ENCODE results near the gene LRRN4CL. TPM values are rescaled to one million over a fixed set of nuclear protein-coding genes. Genes with fewer than 3 reads are reported as not detected.

Gene LRRN4CL
- total and polyA plus RNA-seq, 9 of the 15 experiments (the other 6 are each of a cell fraction or from before 2014, with no cell fraction given), result 0.03 to 0.11 (median 0.05) TPM; not detected in 4

GRCh38 chr11:62671236-62671607 lies 18.1 kb downstream of the LRRN4CL start (continued):
- TF ChIP-seq CBFB (CRISPR knock-in tag; IDR thresholded peaks at IDR 0.05) (no peak), RFX1 (IDR thresholded peaks at IDR 0.05) (no peak), PHB2 (IDR thresholded peaks at IDR 0.05; ENCODE audit: low read depth) (no peak), C11orf30 (IDR thresholded peaks at IDR 0.05; ENCODE audit: low read depth) (no peak), NCOR1 (IDR thresholded peaks at IDR 0.05) (no peak), ZNF551 (CRISPR knock-in tag; IDR thresholded peaks at IDR 0.05) (no peak), GATAD2A (IDR thresholded peaks at IDR 0.05) (no peak), THRB (CRISPR knock-in tag; conservative IDR thresholded peaks at IDR 0.05) (0 out of 2 replicates have a peak, but pooled peaks have one; percentile 0), SIN3A (IDR thresholded peaks at IDR 0.05; ENCODE audit: borderline replicate concordance in 2 of 2, control insufficient read depth in 1 of 2, low read depth in 2 of 2, low read length in 2 of 2) (0 out of 4 replicates have a peak, but pooled peaks of 1 of the 2 experiments have one; percentile 5), ID3 (CRISPR knock-in tag; IDR thresholded peaks at IDR 0.05) (no peak), ID3 (tag; IDR thresholded peaks at IDR 0.05) (no peak), KAT2B (IDR thresholded peaks at IDR 0.05; ENCODE audit: low read depth, low read length) (no peak), KDM2B (CRISPR knock-in tag; IDR thresholded peaks at IDR 0.05) (no peak), BRF2 (IDR thresholded peaks at IDR 0.05; ENCODE audit: borderline replicate concordance, insufficient read depth, insufficient read length) (no peak), RAD51 (IDR thresholded peaks at IDR 0.05; ENCODE audit: borderline replicate concordance, low read depth) (no peak), KDM5B (IDR thresholded peaks at IDR 0.05; ENCODE audit: insufficient replicate concordance, low read depth, low read length) (no peak)
- TF ChIP-seq, protein P1, sequence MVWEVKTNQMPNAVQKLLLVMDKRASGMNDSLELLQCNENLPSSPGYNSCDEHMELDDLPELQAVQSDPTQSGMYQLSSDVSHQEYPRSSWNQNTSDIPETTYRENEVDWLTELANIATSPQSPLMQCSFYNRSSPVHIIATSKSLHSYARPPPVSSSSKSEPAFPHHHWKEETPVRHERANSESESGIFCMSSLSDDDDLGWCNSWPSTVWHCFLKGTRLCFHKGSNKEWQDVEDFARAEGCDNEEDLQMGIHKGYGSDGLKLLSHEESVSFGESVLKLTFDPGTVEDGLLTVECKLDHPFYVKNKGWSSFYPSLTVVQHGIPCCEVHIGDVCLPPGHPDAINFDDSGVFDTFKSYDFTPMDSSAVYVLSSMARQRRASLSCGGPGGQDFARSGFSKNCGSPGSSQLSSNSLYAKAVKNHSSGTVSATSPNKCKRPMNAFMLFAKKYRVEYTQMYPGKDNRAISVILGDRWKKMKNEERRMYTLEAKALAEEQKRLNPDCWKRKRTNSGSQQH (CRISPR knock-in tag; IDR thresholded peaks at IDR 0.05), result no peak
- TF ChIP-seq, protein P2, sequence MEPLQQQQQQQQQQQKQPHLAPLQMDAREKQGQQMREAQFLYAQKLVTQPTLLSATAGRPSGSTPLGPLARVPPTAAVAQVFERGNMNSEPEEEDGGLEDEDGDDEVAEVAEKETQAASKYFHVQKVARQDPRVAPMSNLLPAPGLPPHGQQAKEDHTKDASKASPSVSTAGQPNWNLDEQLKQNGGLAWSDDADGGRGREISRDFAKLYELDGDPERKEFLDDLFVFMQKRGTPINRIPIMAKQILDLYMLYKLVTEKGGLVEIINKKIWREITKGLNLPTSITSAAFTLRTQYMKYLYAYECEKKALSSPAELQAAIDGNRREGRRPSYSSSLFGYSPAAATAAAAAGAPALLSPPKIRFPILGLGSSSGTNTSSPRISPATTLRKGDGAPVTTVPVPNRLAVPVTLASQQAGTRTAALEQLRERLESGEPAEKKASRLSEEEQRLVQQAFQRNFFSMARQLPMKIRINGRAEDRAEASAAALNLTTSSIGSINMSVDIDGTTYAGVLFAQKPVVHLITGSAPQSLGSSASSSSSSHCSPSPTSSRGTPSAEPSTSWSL (CRISPR knock-in tag; IDR thresholded peaks at IDR 0.05; ENCODE audit: borderline replicate concordance), result no peak
- TF ChIP-seq, protein P3, sequence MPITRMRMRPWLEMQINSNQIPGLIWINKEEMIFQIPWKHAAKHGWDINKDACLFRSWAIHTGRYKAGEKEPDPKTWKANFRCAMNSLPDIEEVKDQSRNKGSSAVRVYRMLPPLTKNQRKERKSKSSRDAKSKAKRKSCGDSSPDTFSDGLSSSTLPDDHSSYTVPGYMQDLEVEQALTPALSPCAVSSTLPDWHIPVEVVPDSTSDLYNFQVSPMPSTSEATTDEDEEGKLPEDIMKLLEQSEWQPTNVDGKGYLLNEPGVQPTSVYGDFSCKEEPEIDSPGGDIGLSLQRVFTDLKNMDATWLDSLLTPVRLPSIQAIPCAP (CRISPR knock-in tag; IDR thresholded peaks at IDR 0.05; ENCODE audit: borderline replicate concordance), result no peak
- TF ChIP-seq, protein P4, sequence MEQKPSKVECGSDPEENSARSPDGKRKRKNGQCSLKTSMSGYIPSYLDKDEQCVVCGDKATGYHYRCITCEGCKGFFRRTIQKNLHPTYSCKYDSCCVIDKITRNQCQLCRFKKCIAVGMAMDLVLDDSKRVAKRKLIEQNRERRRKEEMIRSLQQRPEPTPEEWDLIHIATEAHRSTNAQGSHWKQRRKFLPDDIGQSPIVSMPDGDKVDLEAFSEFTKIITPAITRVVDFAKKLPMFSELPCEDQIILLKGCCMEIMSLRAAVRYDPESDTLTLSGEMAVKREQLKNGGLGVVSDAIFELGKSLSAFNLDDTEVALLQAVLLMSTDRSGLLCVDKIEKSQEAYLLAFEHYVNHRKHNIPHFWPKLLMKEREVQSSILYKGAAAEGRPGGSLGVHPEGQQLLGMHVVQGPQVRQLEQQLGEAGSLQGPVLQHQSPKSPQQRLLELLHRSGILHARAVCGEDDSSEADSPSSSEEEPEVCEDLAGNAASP (IDR thresholded peaks at IDR 0.05), result no peak

Data from K562 (cell line).